GM18951 (cell line): ENCODE results near the gene FKBP9.
"Not testable (repeated sequence)": the region's sequence is repeated elsewhere in the genome, so short reads cannot be mapped to it uniquely, and the experiment has no call there.

Source experiments
- POLR2A ChIP-seq: IDR thresholded peaks from 4 replicates; pipeline ENCODE4 v1.6.1; 2011; ENCODE audit warnings: mild to moderate bottlenecking; ENCODE audit not compliant: insufficient read length, insufficient read depth; ENCODE audit errors: extremely low read depth
- in situ Hi-C: fragments of 300-500 bp; cut with MboI; formaldehyde crosslinking; loops from one replicate; pipeline ENCODE4 v1.12.0; 2022; ENCODE audit warnings: low sequenced_read_pairs, mixed read lengths, inconsistent platforms; ENCODE audit not compliant: unreplicated experiment

Gene FKBP9

GRCh38 chr7:32991068-32991585, 33.9 kb downstream of the FKBP9 start:
- in situ Hi-C loops, result not testable (repeated sequence)

- in situ Hi-C loops, result not testable (repeated sequence)
These were observed 34.9 kb downstream of the FKBP9 start for GRCh38 chr7:32991975-32992700.

- in situ Hi-C loops, result not testable (repeated sequence)
These were observed 35.5 kb downstream of the FKBP9 start for GRCh38 chr7:32992750-32993149.

GRCh38 chr7:32997956-32998355, 40.7 kb downstream of the FKBP9 start:
- in situ Hi-C loops, result not testable (repeated sequence)

GRCh38 chr7:32998361-32999171, 41.3 kb downstream of the FKBP9 start:
- in situ Hi-C loops, result not testable (repeated sequence)

- in situ Hi-C loops, result not testable (repeated sequence)
These were observed 42.1 kb downstream of the FKBP9 start for GRCh38 chr7:32999380-32999779.

GRCh38 chr7:33003111-33003510, 45.9 kb downstream of the FKBP9 start:
- in situ Hi-C loops, result not testable (repeated sequence)

- in situ Hi-C loops, result not testable (repeated sequence)
These were observed 46.9 kb downstream of the FKBP9 start for GRCh38 chr7:33004104-33004616.

GRCh38 chr7:33005193-33005592, 48.0 kb downstream of the FKBP9 start:
- in situ Hi-C loops, result not testable (repeated sequence)

- in situ Hi-C loops, result not testable (repeated sequence)
These were observed 48.5 kb downstream of the FKBP9 start for GRCh38 chr7:33005690-33006089.

GRCh38 chr7:33009734-33010133, 52.5 kb downstream of the FKBP9 start:
- in situ Hi-C loops, result no loop called here
- no peak for TF ChIP-seq POLR2A

GRCh38 chr7:33012364-33012763, 55.1 kb downstream of the FKBP9 start:
- TF ChIP-seq POLR2A, result no peak
- in situ Hi-C loops, result no loop called here

- in situ Hi-C loops, result no loop called here
These were observed 67.0 kb downstream of the FKBP9 start for GRCh38 chr7:33024189-33024757.

GRCh38 chr7:33035776-33036175, 78.5 kb downstream of the FKBP9 start:
- in situ Hi-C loops, result no loop called here
- no peak for TF ChIP-seq POLR2A

More at GRCh38 chr7:33024189-33024757, 67.0 kb downstream of the FKBP9 start:
- no peak for TF ChIP-seq POLR2A
